ENCODE results near the gene SH2D7.

The SH2D7 gene

DNA sequence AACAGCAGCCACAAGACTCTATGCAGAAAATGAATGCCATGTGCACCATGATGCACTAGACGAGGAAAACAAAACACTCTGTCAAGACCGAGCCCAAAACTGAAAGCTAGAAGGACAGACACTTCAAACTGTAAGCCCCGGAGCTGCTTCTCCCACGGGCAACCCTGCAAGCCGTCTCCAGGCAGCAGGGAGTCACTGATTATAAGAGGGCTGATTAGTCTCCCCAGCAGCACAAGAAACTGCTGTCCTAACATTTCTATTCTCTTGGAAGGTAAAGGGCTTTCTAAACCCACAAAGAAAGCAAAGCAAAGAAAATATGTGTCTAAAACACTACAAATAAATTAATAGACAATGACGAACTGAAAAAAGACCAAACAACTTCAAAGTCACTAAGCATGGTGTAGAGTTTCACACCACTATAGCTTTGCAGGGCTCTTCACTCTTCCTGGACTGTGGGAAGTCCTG is 30.4 kb upstream of the SH2D7 start:
- DNase-seq (ENCODE audit: low read depth in 2 of 2): peak in 1 of 2 donors; percentile 42

GRCh38 chr15:78063217-78063616 is 29.1 kb upstream of the SH2D7 start:
- DNase-seq (ENCODE audit: low read depth in 2 of 2): no peak

- DNase-seq (ENCODE audit: low read depth in 2 of 2): no peak
Measured at GRCh38 chr15:78063970-78064385, 28.4 kb upstream of the SH2D7 start.

- no peak for DNase-seq (ENCODE audit: low read depth in 2 of 2)
Measured at GRCh38 chr15:78064544-78064943, 27.8 kb upstream of the SH2D7 start.

DNA sequence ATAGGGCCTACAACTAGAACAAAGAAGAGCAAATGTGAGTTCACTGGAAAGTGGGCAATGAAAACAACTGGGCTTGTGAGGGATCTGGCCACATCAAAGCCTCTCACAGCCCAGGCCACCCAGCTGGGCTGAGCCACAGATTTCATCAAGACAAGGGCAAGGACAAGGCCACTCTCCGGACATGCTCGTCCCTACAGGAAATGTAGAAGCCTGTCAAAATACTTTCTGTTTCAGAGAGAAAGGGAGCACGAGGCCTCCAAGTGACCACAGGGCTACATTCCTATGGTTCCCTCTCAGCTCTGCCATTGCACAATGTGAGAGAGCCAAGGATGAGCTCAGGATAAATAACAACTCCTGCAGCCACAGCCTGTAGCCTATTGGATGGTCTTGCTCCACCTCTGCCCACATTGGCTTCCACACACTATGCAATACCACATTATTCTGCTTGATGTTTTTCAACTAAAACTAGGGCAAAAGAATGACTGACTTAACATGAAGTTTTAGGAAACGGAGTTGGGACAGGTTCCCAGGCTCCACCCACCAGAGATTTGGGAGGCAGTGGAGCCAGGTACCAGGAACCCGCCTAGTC is 27.0 kb upstream of the SH2D7 start:
- no peak for DNase-seq (ENCODE audit: low read depth in 2 of 2)

DNA sequence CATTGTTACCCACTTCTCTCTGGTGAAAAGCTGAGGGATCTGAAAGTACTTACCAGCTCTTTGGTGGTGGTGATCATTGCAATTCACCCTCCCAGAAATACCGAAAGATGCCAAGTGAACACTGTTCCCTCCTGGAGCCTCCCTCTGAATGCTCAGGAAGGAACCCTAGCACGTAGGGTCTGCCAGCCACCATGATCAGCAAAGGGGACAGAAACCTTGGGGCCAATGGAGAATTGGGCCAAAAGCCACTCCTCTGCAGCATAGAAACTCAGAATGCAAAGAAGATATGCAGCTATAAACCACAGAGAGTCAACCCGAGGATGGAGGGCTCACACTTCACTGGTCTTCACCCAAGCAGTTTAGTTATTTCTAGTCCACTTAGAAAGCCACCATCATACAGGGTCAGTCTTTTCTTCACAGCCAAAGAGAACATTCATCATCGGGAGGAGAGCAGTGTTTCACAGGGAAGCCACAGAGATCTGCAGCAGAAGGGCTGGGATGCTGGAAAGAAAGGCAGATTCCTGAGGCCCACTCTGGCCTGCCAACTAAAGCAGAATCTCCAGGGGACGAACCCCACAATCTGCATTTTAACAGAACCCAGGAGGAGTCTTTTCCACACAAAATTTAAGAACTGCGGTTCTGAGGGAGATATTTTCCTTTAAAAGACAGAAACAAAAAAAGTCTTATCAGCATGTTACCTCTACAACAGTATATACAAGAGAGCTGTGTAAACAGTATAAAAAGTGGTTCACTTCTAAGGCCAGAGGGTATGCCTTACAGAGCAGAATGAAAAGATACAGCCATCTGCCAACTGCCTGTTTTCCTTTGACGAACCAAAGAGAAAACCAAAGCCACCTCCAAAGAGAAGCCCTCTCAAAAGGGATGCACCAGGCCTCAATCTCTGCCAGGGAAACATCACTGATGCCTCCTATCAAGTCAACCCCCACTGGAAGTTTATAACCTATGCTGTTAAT is 26.1 kb upstream of the SH2D7 start:
- DNase-seq (ENCODE audit: low read depth in 2 of 2): no peak

DNA sequence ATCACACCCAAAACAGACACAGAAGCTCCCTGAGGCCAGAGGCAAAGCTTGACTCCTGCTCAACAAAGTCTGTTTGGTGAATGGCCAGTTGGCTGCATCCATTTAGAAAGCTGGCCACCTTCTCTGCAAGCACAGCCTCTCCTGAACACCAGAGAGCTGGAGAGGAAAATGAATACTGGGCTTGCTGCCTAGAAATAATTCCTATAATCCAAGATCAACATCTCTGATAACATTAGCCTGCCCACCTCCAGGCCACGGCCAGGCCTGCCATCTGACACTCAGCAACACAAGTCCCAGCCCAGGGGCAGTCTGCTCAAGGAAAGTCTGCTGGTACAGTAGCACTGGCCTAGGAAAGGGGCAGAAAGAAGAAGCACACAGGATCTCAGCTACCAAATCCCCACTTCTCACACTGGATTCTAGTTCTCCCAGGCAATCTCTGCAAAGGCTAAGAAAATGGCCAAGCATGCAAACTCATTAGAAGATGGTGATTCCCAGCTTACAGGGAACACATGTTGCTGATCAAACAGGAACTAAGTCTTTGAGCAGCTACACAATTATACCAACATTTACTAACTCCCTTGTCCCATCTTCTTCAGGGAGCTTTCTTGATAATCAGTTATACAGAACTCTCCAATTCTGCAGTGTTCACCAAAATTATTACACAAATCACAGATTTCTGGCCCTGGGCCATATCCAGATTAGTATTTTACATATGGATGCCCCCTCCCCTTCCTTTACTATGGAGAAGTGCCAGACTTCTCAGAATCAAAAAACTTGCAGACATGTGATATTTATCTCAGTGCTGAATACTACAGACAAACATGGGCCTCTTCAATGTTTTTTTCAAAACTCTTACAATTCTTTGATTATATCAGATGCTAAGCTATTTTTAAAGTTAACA is 24.8 kb upstream of the SH2D7 start:
- DNase-seq (ENCODE audit: low read depth in 2 of 2): no peak

GRCh38 chr15:78069052-78069414 is 23.3 kb upstream of the SH2D7 start:
- DNase-seq (ENCODE audit: low read depth in 2 of 2): no peak

DNA sequence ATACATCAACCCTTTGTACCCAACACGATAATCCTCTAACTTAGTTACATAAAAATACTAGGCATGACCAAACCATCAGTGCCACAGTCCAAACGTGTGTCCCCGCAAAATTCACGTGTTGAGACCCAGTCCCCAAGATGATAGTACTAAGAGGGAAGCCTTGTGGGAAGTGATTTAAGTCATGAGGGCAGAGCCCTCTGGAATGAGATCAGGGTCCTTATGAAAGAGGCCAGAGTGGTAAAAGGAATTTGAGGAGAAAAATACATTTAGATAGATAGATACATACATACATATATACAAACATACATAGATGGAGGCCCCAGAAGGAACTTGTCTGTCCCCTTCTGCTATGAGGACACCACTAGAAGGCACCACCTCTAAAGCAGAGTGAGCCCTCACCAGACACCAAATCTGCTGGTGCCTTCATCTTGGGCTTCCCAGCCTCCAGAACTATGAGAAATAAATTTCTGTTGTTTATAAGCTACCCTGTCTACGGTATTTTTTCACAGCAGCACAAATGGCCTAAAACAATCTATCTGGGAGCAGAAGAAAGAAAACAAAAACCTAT is 22.8 kb upstream of the SH2D7 start:
- DNase-seq (ENCODE audit: low read depth in 2 of 2): no peak

GRCh38 chr15:78070049-78070700 is 22.2 kb upstream of the SH2D7 start:
- peak in 1 of 2 donors; percentile 38 for DNase-seq (ENCODE audit: low read depth in 2 of 2)

- DNase-seq (ENCODE audit: low read depth in 2 of 2): no peak
Measured at GRCh38 chr15:78071383-78071782, 21.0 kb upstream of the SH2D7 start.

DNA sequence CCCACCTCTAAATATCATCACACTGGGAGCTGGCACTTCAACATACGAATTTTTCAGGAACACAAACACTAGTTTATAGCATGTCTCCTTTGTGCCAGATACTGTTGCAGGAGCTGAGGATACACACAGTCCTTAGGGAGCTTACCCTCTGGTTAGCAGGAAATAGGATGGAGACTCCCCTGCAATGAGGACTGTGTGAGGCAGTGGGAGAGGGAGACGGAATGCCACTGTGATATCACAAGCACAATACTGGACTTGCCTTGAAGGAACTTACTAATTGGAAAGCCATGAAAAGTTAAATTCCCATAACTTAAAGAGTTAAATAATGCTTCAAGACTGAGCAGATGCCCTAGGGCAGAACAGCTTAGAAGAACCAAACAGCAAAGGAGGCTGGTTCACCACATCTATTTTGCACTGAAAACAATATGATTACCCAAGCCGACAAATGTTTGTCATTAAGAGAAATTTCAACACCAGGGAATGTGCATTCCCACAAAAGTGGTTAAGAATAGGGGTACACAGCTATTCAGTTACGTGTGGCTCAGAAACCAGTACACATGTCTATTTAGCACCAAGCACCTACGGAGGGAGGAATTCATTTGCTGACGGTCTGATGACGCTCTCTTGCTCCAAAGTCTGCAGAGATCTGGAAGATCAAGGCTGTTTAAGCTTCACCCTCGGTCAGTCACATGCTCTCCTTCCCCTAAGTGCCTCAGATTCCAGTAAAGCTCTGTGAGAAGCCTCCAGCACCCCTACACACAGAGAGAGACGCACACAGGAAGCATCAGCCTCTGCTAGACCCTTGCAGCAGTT is 20.1 kb upstream of the SH2D7 start:
- DNase-seq (ENCODE audit: low read depth in 2 of 2): no peak

DNA sequence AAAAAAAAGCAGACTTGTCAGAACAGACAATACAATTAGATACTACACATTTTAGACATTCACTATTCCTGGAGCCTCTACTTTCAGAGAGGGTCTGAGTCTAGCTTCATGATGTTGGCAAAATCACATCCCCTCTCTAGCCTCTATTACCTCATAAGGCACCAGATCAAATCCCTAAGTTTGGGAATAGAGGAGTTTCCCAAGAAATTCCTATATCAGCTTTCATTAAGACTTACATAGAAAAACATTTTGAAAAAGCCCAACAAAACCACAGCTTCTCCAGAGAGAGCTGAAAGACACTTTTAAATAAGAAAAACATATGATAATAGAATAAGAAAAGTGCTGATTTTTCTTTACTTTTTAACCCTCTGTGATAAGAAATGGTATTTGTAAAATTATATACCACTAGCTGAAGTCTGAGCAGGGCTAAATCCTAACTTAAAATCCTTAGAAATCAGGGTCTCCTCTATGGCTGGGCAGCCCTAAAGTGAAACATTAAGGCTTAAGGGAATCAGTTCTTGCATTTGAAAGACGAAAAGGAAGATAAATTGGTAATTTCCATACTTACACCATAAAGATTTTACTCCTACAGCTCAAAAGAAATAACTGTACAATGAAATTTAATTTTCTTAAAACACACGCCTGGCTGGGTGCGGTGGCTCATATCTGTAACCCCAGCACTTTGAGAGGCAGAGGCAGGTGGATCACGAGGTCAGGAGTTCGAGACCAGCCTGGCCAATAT is 19.1 kb upstream of the SH2D7 start:
- DNase-seq (ENCODE audit: low read depth in 2 of 2): no peak

DNA sequence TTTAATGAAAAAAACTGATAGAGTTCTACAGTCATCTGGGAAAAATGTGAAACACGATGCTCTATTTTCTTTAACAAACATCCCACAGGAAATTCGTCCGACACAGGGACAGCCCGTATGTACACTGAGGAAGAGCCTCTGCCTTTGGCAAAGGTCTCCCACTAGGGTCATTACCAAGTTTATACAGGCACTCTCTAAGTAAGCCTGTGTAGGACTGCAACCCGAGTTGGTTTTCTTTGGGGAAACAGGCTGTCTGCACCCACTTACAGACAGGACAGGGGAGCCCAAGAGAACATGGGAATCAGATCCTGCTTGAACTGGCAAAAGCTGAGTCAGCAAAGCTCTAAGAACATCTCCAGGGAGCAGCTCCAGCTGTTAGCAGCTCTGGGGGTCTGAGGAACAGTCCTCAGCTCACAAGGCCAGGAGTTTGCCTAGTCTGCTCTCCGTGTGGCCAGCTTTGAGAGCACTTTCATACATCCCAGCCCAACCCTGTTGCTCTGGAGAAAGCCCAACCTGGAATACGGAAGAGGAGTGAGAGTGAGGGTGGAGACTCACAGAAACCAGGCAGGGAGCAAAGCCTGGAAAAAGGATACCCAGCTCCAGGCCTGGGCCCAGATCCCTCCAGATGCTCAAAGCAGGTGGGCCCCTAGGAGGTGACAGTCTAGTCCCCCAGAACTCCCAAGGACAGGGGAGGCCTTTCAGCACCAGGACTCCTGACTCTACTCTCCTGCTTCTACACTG is 16.7 kb upstream of the SH2D7 start:
- DNase-seq (ENCODE audit: low read depth in 2 of 2): no peak

- DNase-seq (ENCODE audit: low read depth in 2 of 2): peak in 1 of 2 donors; percentile 12
Measured at GRCh38 chr15:78076231-78077052, 15.9 kb upstream of the SH2D7 start.

GRCh38 chr15:78077053-78077870 is 15.1 kb upstream of the SH2D7 start, which contains the start of gene TBC1D2B:
TBC1D2B (minus strand) TSS chr15:78077711; CDS start chr15:78077652, 59 bp downstream.
- peak; percentile 64 to 72 for DNase-seq (ENCODE audit: low read depth in 2 of 2)

DNA sequence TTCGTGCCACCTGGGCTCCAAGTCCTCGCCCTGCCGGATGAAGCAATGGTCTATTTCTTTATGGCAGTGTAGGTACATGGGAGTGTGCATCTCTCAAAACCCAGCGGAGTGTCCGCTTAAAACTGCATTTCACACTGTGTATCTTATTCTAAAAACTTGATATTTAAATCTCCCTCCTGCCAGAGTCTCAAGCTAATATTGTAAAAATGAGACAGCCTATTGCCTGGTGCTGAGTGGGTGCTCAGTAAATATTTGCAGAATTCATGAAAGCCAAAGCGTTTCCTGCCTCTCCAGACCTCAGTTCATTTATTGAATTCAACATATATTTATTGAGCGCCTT is 14.5 kb upstream of the SH2D7 start:
- DNase-seq (ENCODE audit: low read depth in 2 of 2): no peak
